IMR-90 (cell line): Measurements from ENCODE around the gene TMEM86B. TPM values are rescaled to one million over a fixed set of nuclear protein-coding genes. Genes with fewer than 3 reads are reported as not detected.

Source experiments
- ATAC-seq: fragments of 200-7000 bp; cut with Tn5 transposase; 2 replicates; pipeline ENCODE4 v1.9.1; 2020; ENCODE audit warnings: low read depth, mild to moderate bottlenecking, moderate library complexity
- BruUV-seq: library from RNA; stranded (reverse); fragments of 400-500 nt; replicated peaks from 2 replicates; lab custom pipeline; 2021; lab: Mats Ljungman, UMichigan
- CTCF ChIA-PET: fragments of 300-600 bp; formaldehyde crosslinking; extraction: SDS; loops from one replicate; lab custom pipeline; 2021; ENCODE audit warnings: antibody characterized with exemption; lab: Yijun Ruan, JAX
- POLR2A ChIA-PET: fragments of 300-600 bp; sonication (Branson Sonifier 250); formaldehyde crosslinking; loops from one replicate; lab custom pipeline; 2022; ENCODE audit warnings: antibody characterized with exemption; ENCODE audit not compliant: unreplicated experiment; lab: Charles Lee
- DNase-seq: peaks from one replicate; pipeline ENCODE4 v3.0.0; 2013
- H2AFZ ChIP-seq: replicated peaks from 2 replicates; pipeline ENCODE3; 2013; ENCODE audit warnings: low read length, mild to moderate bottlenecking; ENCODE audit not compliant: poor library complexity
- H2AK5ac ChIP-seq: 2 replicates; pipeline ENCODE4 v1.6.1; 2013; ENCODE audit warnings: low read depth, low read length, inconsistent platforms
- H2AK9ac ChIP-seq: replicated peaks from 2 replicates; pipeline ENCODE3; 2013; ENCODE audit warnings: mild to moderate bottlenecking, low read depth, low read length, moderate library complexity; ENCODE audit not compliant: poor library complexity
- H2BK120ac ChIP-seq: 2 replicates; pipeline ENCODE4 v1.6.1; 2013; ENCODE audit warnings: low read depth, low read length, inconsistent platforms
- H2BK15ac ChIP-seq: 3 replicates; pipeline ENCODE4 v1.6.1; 2013; ENCODE audit warnings: low read depth, low read length, inconsistent platforms
- H2BK20ac ChIP-seq: 2 replicates; pipeline ENCODE4 v1.6.1; 2013; ENCODE audit warnings: low read depth, mild to moderate bottlenecking, inconsistent platforms, low read length, moderate library complexity
- H2BK5ac ChIP-seq: 2 replicates; pipeline ENCODE4 v1.6.1; 2013; ENCODE audit warnings: mild to moderate bottlenecking, low read depth, low read length, inconsistent platforms; ENCODE audit not compliant: poor library complexity, severe bottlenecking
- H3K14ac ChIP-seq: replicated peaks from 2 replicates; pipeline ENCODE4 v1.6.1; 2013; ENCODE audit warnings: low read depth, low read length, inconsistent platforms
- H3K18ac ChIP-seq: 2 replicates; pipeline ENCODE4 v1.6.1; 2013; ENCODE audit warnings: low read depth, low read length, control low read depth
- H3K23ac ChIP-seq: 2 replicates; pipeline ENCODE4 v1.6.1; 2013; ENCODE audit warnings: low read depth, low read length, inconsistent platforms
- H3K27ac ChIP-seq: 2 replicates; pipeline ENCODE4 v1.5.1; 2013; ENCODE audit warnings: mild to moderate bottlenecking, control low read depth, low read length; ENCODE audit not compliant: insufficient read depth
- H3K27me3 ChIP-seq: 2 replicates; pipeline ENCODE4 v1.6.1; 2013; ENCODE audit warnings: low read length; ENCODE audit not compliant: control insufficient read depth, insufficient read depth
- H3K36me3 ChIP-seq: 2 replicates; pipeline ENCODE4 v1.6.1; 2013; ENCODE audit warnings: low read length, mixed read lengths; ENCODE audit not compliant: control insufficient read depth, insufficient read depth
- H3K4ac ChIP-seq: 2 replicates; pipeline ENCODE4 v1.6.1; 2013; ENCODE audit warnings: low read depth, low read length, inconsistent platforms
- H3K4me1 ChIP-seq: 2 replicates; pipeline ENCODE4 v1.6.1; 2013; ENCODE audit warnings: low read length, mixed read lengths; ENCODE audit not compliant: control insufficient read depth, insufficient read depth
- H3K4me2 ChIP-seq: 2 replicates; pipeline ENCODE4 v1.6.1; 2013; ENCODE audit warnings: low read depth, mild to moderate bottlenecking, control low read depth, low read length, moderate library complexity
- H3K4me3 ChIP-seq: 2 replicates; pipeline ENCODE4 v1.5.1; 2013; ENCODE audit warnings: low read depth, mild to moderate bottlenecking, control low read depth, low read length, moderate library complexity; ENCODE audit not compliant: insufficient read depth
- H3K56ac ChIP-seq: 2 replicates; pipeline ENCODE4 v1.6.1; 2013; ENCODE audit warnings: low read length, inconsistent platforms; ENCODE audit not compliant: insufficient read depth; ENCODE audit errors: extremely low read depth
- H3K79me1 ChIP-seq, 2 experiments: 2 replicates each; pipeline ENCODE4 v1.6.1; 2013; ENCODE audit warnings: low read length in 2 of 2, inconsistent platforms in 1 of 2, low read depth in 1 of 2
- H3K9ac ChIP-seq: 2 replicates; pipeline ENCODE4 v1.6.1; 2013; ENCODE audit warnings: low read depth, low read length, control low read depth
- H3K9me1 ChIP-seq: 2 replicates; pipeline ENCODE4 v1.6.1; 2013; ENCODE audit warnings: low read length, inconsistent platforms; ENCODE audit not compliant: insufficient read depth
- H3K9me3 ChIP-seq: 2 replicates; pipeline ENCODE4 v1.6.1; 2013; ENCODE audit warnings: low read length; ENCODE audit not compliant: control insufficient read depth, insufficient read depth
- H4K20me1 ChIP-seq: 2 replicates; pipeline ENCODE4 v1.6.1; 2013; ENCODE audit warnings: low read length, inconsistent platforms; ENCODE audit not compliant: insufficient read depth
- H4K5ac ChIP-seq: 2 replicates; pipeline ENCODE4 v1.6.1; 2013; ENCODE audit warnings: mild to moderate bottlenecking, low read depth, low read length, control low read depth
- H4K8ac ChIP-seq, 2 experiments: 2 replicates each; pipeline ENCODE4 v1.6.1; 2013; ENCODE audit warnings: low read depth in 2 of 2, low read length in 2 of 2, control low read depth in 1 of 2, inconsistent platforms in 1 of 2
- H4K91ac ChIP-seq: 2 replicates; pipeline ENCODE4 v1.6.1; 2013; ENCODE audit warnings: low read depth, low read length, inconsistent platforms; ENCODE audit not compliant: insufficient read depth
- BHLHE40 ChIP-seq: fragments of 150-350 bp; IDR thresholded peaks from 2 replicates; pipeline ENCODE4 v1.6.1; 2016; ENCODE audit warnings: mild to moderate bottlenecking, low read depth, low read length
- CHD1 ChIP-seq: IDR thresholded peaks from 2 replicates; pipeline ENCODE4 v1.6.1; 2012; ENCODE audit warnings: low read depth, low read length, improper control_type of control experiment
- FOS ChIP-seq: fragments of 150-350 bp; IDR thresholded peaks from 2 replicates; pipeline ENCODE4 v1.6.1; 2016; ENCODE audit warnings: low read depth, low read length
- MAZ ChIP-seq: IDR thresholded peaks from 2 replicates; pipeline ENCODE4 v1.6.1; 2012; ENCODE audit warnings: low read depth, mild to moderate bottlenecking, low read length, improper control_type of control experiment, moderate library complexity, borderline replicate concordance
- MXI1 ChIP-seq: IDR thresholded peaks from 2 replicates; pipeline ENCODE4 v1.6.1; 2012; ENCODE audit warnings: low read depth, mild to moderate bottlenecking, low read length, moderate library complexity, borderline replicate concordance
- NFE2L2 ChIP-seq: fragments of 150-350 bp; IDR thresholded peaks from 2 replicates; pipeline ENCODE4 v1.6.1; 2016; ENCODE audit warnings: low read depth, mild to moderate bottlenecking, low read length
- RCOR1 ChIP-seq: IDR thresholded peaks from 2 replicates; pipeline ENCODE4 v1.6.1; 2012; ENCODE audit warnings: mild to moderate bottlenecking, low read length, improper control_type of control experiment; ENCODE audit not compliant: insufficient replicate concordance
- WGBS, 2 experiments: methylation state at CpG; one replicate each; pipeline versions ENCODE4 v1.1.5 to v1.1.7; 2013; ENCODE audit warnings: missing lambda C conversion rate in 2 of 2; ENCODE audit not compliant: insufficient read length in 1 of 2; ENCODE audit errors: extremely low coverage in 2 of 2; 5-methylcytosine and 5-hydroxymethylcytosine counted together
- dilution Hi-C: fragments of 300-500 bp; cut with HindIII; formaldehyde crosslinking; loops from one replicate; pipeline ENCODE4 v1.14.3; 2018; ENCODE audit warnings: low sequenced_read_pairs; ENCODE audit not compliant: unreplicated experiment
- in situ Hi-C: fragments of 300-500 bp; cut with MboI; formaldehyde crosslinking; loops from 3 replicates; pipeline ENCODE4 v1.14.3; 2019; ENCODE audit warnings: low sequenced_read_pairs, inconsistent platforms, mixed read lengths
- intact Hi-C: fragments of 100-400 bp; cut with micrococcal nuclease; formaldehyde crosslinking; loops from 2 replicates; pipeline ENCODE4 v1.10.0; 2022
- polyA plus RNA-seq, 3 experiments: library from polyadenylated mRNA; depleted of rRNA; stranded (reverse); fragments of >200 nt; gene quantifications; 2 replicates each; pipeline ENCODE4 v1.2.3, GENCODE V29; 2012; ENCODE audit warnings: low replicate concordance in 1 of 3
- total RNA-seq: library from RNA; depleted of rRNA; stranded (reverse); fragments of >200 nt; gene quantifications from 2 replicates; pipeline ENCODE4 v1.2.3, GENCODE V29; 2012
- TF ChIP-seq, protein P1 (sequence below): fragments of 150-350 bp; IDR thresholded peaks from 2 replicates; pipeline ENCODE4 v1.6.1; 2017; ENCODE audit warnings: mild to moderate bottlenecking, antibody characterized with exemption, low read length, low read depth

The TMEM86B gene
- total and polyA plus RNA-seq, 2 of the 4 experiments (the other 2 are of a cell fraction) = 0.18 to 2.4 TPM

DNA sequence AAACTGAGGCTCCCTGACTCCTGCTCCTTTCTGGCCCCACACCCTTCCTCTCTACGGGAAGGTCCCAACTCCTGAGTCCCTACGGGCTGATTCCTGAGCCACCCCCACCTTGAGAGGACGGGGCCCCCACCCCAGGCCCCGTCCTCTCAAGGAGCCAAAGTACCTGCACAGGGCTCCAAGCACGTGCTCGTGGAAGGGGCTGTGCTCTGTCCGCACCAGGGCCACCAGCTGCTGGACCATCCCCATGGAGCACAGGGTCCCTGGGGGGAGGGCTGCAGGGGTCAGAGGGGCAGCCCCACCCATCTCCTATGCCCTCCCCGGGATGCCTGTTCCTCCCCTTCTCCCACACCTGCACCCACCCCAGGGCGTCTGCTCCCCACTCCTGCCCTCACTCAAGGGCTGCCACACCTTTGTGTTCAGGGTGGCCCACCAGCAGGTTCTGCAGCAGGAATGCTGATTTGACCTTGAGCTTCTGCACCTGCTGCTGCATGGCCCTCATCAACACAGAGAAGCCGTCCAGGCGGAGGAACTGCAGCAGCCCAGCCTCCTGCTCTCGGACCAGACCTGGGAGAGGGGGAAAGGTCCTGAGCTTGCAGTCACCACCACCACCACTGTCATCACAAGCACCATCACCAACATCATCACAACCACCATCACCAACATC is 37.3 kb upstream of the TMEM86B start:
- Histone ChIP-seq H3K9ac (no peak overlapping the region), H3K9me3 (no peaks in the 10 kb centered on the region), H3K23ac (no peak overlapping the region), H2BK5ac (peak overlapping the region; percentile 41), H3K79me1 (peaks cover 5 to 25% of the 10 kb centered on the region in 2 experiments), H4K5ac (no peak overlapping the region), H3K4ac (no peak overlapping the region), H4K20me1 (peaks cover 7% of the 10 kb centered on the region; the same call in 1 of the 2 replicates), H3K14ac (no peak overlapping the region), H3K4me3 (no peak overlapping the region), H2AK9ac (no peak overlapping the region), H3K18ac (no peak overlapping the region), H4K91ac (no peak overlapping the region), H3K56ac (no peak overlapping the region), H3K4me2 (no peak overlapping the region), H2BK20ac (no peak overlapping the region), H2AK5ac (no peak overlapping the region), H3K36me3 (peaks cover 10% of the 10 kb centered on the region), H2BK15ac (no peak overlapping the region), H2AFZ (no peak overlapping the region), H3K4me1 (no peaks in the 10 kb centered on the region), H3K9me1 (peaks cover 9% of the 10 kb centered on the region; the same call in 1 of the 2 replicates), H2BK120ac (no peak overlapping the region), H4K8ac (no peak overlapping the region), H3K27me3 (no peaks in the 10 kb centered on the region), H3K27ac (no peak overlapping the region)
- intact Hi-C loops = no loop called here
- CTCF ChIA-PET = no interaction called here
- dilution Hi-C loops = no loop called here
- DNase-seq = no peak
- ATAC-seq = no peak
- in situ Hi-C loops = no loop called here
- no TSS peak for BruUV-seq
- WGBS, 2 experiments = no CpG with 5 or more reads among the region's 12 CpGs
- TF ChIP-seq MAZ (no peak), NFE2L2 (no peak), RCOR1 (no peak), BHLHE40 (no peak), CHD1 (no peak), MXI1 (no peak), FOS (no peak)
- TF ChIP-seq, protein P1, sequence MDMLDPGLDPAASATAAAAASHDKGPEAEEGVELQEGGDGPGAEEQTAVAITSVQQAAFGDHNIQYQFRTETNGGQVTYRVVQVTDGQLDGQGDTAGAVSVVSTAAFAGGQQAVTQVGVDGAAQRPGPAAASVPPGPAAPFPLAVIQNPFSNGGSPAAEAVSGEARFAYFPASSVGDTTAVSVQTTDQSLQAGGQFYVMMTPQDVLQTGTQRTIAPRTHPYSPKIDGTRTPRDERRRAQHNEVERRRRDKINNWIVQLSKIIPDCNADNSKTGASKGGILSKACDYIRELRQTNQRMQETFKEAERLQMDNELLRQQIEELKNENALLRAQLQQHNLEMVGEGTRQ = no peak
- POLR2A ChIA-PET = interaction anchor here (0.6 kb wide), 1 partner anchor 142 kb away, joined by 9 read pairs; the partner anchor contains the start of gene UBE2S
